K562 (cell line): ENCODE results near the gene CSAG2. TPM values are rescaled to one million over a fixed set of nuclear protein-coding genes. Genes with fewer than 3 reads are reported as not detected.
A peak's percentile ranks its signal among the peaks of the same experiment; 100 is the strongest.
"Not testable (repeated sequence)": the region's sequence is repeated elsewhere in the genome, so short reads cannot be mapped to it uniquely, and the experiment has no call there.

Experiments
- ATAC-seq: fragments of 200-7000 bp; cut with Tn5 transposase; 3 replicates; pipeline ENCODE4 v1.9.1; 2020; ENCODE audit warnings: moderate library complexity
- Bru-seq: library from RNA; stranded (reverse); fragments of 400-500 nt; gene quantifications from one replicate; lab custom pipeline; 2021; lab: Mats Ljungman, UMichigan
- BruChase-seq, 2 experiments: library from RNA; stranded (reverse); fragments of 400-500 nt; gene quantifications; one replicate each; lab custom pipeline; 2021; lab: Mats Ljungman, UMichigan
- BruUV-seq: library from RNA; stranded (reverse); fragments of 400-500 nt; replicated peaks from 2 replicates; lab custom pipeline; 2021; lab: Mats Ljungman, UMichigan
- CTCF ChIA-PET: fragments of 300-600 bp; formaldehyde crosslinking; extraction: SDS; loops from one replicate; lab custom pipeline; 2021; ENCODE audit warnings: low intra/inter-chr PET ratio; lab: Yijun Ruan, JAX
- POLR2A ChIA-PET: fragments of 300-600, 350-650 bp; sonication (Branson Sonifier 250); formaldehyde crosslinking; extraction: SDS; loops from one replicate; lab custom pipeline; 2021; ENCODE audit warnings: antibody characterized with exemption, inconsistent platforms; lab: Yijun Ruan, JAX
- DNase-seq, 4 experiments: peaks; one replicate each; pipeline versions ENCODE4 v3.0.0 to v3.0.0-alpha.2; 2011 to 2018; ENCODE audit warnings: low spot score in 3 of 4, mixed read lengths in 3 of 4; ENCODE audit errors: extremely low read depth in 1 of 4
- FAIRE-seq: peaks from 2 replicates; lab custom pipeline; 2011; peaks lifted over from hg19 to GRCh38; lab: Jason Lieb, UNC
- H2AFZ ChIP-seq: 2 replicates; pipeline ENCODE4 v1.6.0; 2011; ENCODE audit warnings: low read depth, low read length, control low read depth, inconsistent platforms
- H3K27ac ChIP-seq: fragments of 200-600 bp; 3 replicates; pipeline ENCODE4 v1.8.0; 2011; ENCODE audit warnings: low read depth, mild to moderate bottlenecking, control low read depth, inconsistent platforms, low read length, moderate library complexity, mixed read lengths; ENCODE audit errors: extremely low read depth
- H3K27me3 ChIP-seq, 2 experiments: fragments of 300-600 bp in 1 of 2; 2 replicates in 1 of 2; 3 replicates in 1 of 2; pipeline versions ENCODE4 v1.6.0 to v1.8.0; 2011; ENCODE audit warnings: inconsistent platforms in 2 of 2, low read length in 2 of 2, mild to moderate bottlenecking in 1 of 2, mixed read lengths in 1 of 2, moderate library complexity in 1 of 2; ENCODE audit not compliant: control insufficient read depth in 2 of 2, insufficient read depth in 2 of 2
- H3K36me3 ChIP-seq: fragments of 300-600 bp; 3 replicates; pipeline ENCODE4 v1.8.0; 2011; ENCODE audit warnings: mild to moderate bottlenecking, low read length, inconsistent platforms; ENCODE audit not compliant: control insufficient read depth, insufficient read depth
- H3K4me1 ChIP-seq, 2 experiments: fragments of 200-600 bp in 1 of 2; replicated peaks in 1 of 2; 2 replicates in 1 of 2; 3 replicates in 1 of 2; pipeline versions ENCODE4 v1.5.1 to v1.8.0; 2011; ENCODE audit warnings: inconsistent platforms in 2 of 2, low read length in 2 of 2, mild to moderate bottlenecking in 1 of 2, mixed read lengths in 1 of 2, moderate library complexity in 1 of 2; ENCODE audit not compliant: control insufficient read depth in 2 of 2, insufficient read depth in 2 of 2
- H3K4me2 ChIP-seq: 2 replicates; pipeline ENCODE4 v1.6.1; 2011; ENCODE audit warnings: low read length, control low read depth, inconsistent platforms, mixed read lengths; ENCODE audit not compliant: insufficient read depth
- H3K4me3 ChIP-seq: fragments of 200-600 bp; sonication (generic), shearing (Covaris generic); 2 replicates; pipeline ENCODE4 v1.5.1; 2016; ENCODE audit warnings: control low read depth, inconsistent platforms
- H3K79me2 ChIP-seq: fragments of 200-600 bp; 3 replicates; pipeline ENCODE4 v1.8.0; 2011; ENCODE audit warnings: low read length, inconsistent platforms; ENCODE audit not compliant: control insufficient read depth, insufficient read depth
- H3K9ac ChIP-seq, 2 experiments: 2 replicates each; pipeline versions ENCODE4 v1.6.0 to v1.6.1; 2011; ENCODE audit warnings: low read depth in 2 of 2, low read length in 2 of 2, control low read depth in 1 of 2, inconsistent platforms in 1 of 2, mild to moderate bottlenecking in 1 of 2, mixed read lengths in 1 of 2; ENCODE audit not compliant: insufficient read depth in 1 of 2
- H3K9me1 ChIP-seq: one replicate; pipeline ENCODE4 v1.6.0; 2011; ENCODE audit warnings: inconsistent platforms, mild to moderate bottlenecking, low read length, moderate library complexity; ENCODE audit not compliant: control insufficient read depth, insufficient read depth
- H3K9me3 ChIP-seq: replicated peaks from 2 replicates; pipeline ENCODE4 v1.5.1; 2011; ENCODE audit warnings: low read depth, low read length, inconsistent platforms; ENCODE audit not compliant: control insufficient read depth, insufficient read depth
- H4K20me1 ChIP-seq: replicated peaks from 2 replicates; pipeline ENCODE4 v1.6.1; 2011; ENCODE audit warnings: low read length, inconsistent platforms, mixed read lengths; ENCODE audit not compliant: control insufficient read depth, insufficient read depth
- WGBS: fragments of 100-300 bp; shearing (Covaris generic); methylation state at CpG from one replicate; pipeline ENCODE4 v1.1.6; 2016; ENCODE audit warnings: low coverage, mixed read lengths; ENCODE audit not compliant: insufficient coverage; ENCODE audit errors: missing lambda C conversion rate; 5-methylcytosine and 5-hydroxymethylcytosine counted together
- in situ Hi-C: fragments of 300-500 bp; cut with MboI; formaldehyde crosslinking; loops from 4 replicates; pipeline ENCODE4 v1.15.0; 2018; ENCODE audit warnings: inconsistent platforms, mixed read lengths
- intact Hi-C: fragments of 100-400 bp; cut with micrococcal nuclease; formaldehyde crosslinking; loops from 2 replicates; pipeline ENCODE4 v1.14.2; 2022
- long read RNA-seq, 3 experiments: library from polyadenylated mRNA in 2 of 3; library from RNA in 1 of 3; unstranded in 2 of 3; stranded (forward) in 1 of 3; transcript quantifications; one replicate each; pipeline ENCODE4 v2.0.0, GENCODE V29; 2019 to 2022
- polyA minus RNA-seq, 3 experiments: library from RNA; depleted of rRNA, polyadenylated mRNA; stranded (reverse); fragments of >200 nt; gene quantifications; 2 replicates each; pipeline ENCODE4 v1.2.3, GENCODE V29; 2011
- polyA plus RNA-seq, 8 experiments: library from polyadenylated mRNA; depleted of rRNA in 4 of 8; stranded (reverse) in 5 of 8; unstranded in 3 of 8; fragments of >200 nt; fragmentation: Nextera tagmentation in 2 of 8; fragmentation: Illumina TruSeq in 1 of 8; extraction: Ambion mirVana in 2 of 8; extraction: Trizol in 1 of 8; gene quantifications; 2 replicates each; pipeline versions ENCODE4 v1.2.1 to v1.2.3, GENCODE V29; 2011 to 2014; ENCODE audit warnings: inconsistent platforms in 1 of 8, missing spikeins in 1 of 8
- total RNA-seq, 7 experiments: library from RNA; depleted of rRNA in 6 of 7; stranded (reverse); fragments of >200 nt in 6 of 7; fragmentation: Illumina TruSeq in 2 of 7; extraction: Trizol in 2 of 7; gene quantifications; 2 replicates each; pipeline versions ENCODE4 v1.2.1 to v1.2.3, GENCODE V29; 2011 to 2021; ENCODE audit warnings: low replicate concordance in 1 of 7

CSAG2 gene
- 2.5 and 3.3 TPM in 2 replicates for total RNA-seq (2011; cell fraction: chromatin; rRNA removed; ENCODE audit: low replicate concordance)
- total RNA-seq (2011; cell fraction: nucleolus; rRNA removed), result 2.0 and 2.5 TPM in 2 replicates
- 3.5 TPM in 1 of 2 replicates, not detected in the other for total RNA-seq (2011; cell fraction: nucleoplasm; rRNA removed)
- total RNA-seq (2014; rRNA removed), result not detected in 2 replicates
- not detected in 2 replicates for total RNA-seq (2014; rRNA removed; fragmentation: Illumina TruSeq; extraction: Trizol)
- 0.29 TPM in 1 of 2 replicates, not detected in the other for total RNA-seq (2015; rRNA removed; fragmentation: Illumina TruSeq; extraction: Trizol)
- total RNA-seq (2021), result not detected in 2 replicates
- polyA plus RNA-seq (2011; rRNA removed), result 0.25 and 0.88 TPM in 2 replicates
- not detected in 2 replicates for polyA plus RNA-seq (2011; cell fraction: cytosol; rRNA removed)
- polyA plus RNA-seq (2011; cell fraction: nucleus; rRNA removed), result 7.2 and 7.7 TPM in 2 replicates
- polyA plus RNA-seq (2012), result 0.79 and 1.1 TPM in 2 replicates
- 0.18 TPM in 1 of 2 replicates, not detected in the other for polyA plus RNA-seq (2014; fragmentation: Illumina TruSeq; extraction: Trizol)
- polyA plus RNA-seq (2014; fragmentation: Nextera tagmentation; extraction: Ambion mirVana), result under 1 TPM in 1 of 2 experiments, not detected in 1; 0.38 TPM
- 0.12 TPM in 1 of 2 replicates, not detected in the other for polyA plus RNA-seq (2014; rRNA removed)
- polyA minus RNA-seq (2011; rRNA and poly(A)+ RNA removed), result 1.4 TPM in 1 of 2 replicates, not detected in the other
- polyA minus RNA-seq (2011; cell fraction: cytosol; rRNA and poly(A)+ RNA removed), result not detected in 2 replicates
- polyA minus RNA-seq (2011; cell fraction: nucleus; rRNA and poly(A)+ RNA removed), result 0.67 and 0.89 TPM in 2 replicates
- percentile 23 among the genes with signal in this experiment for Bru-seq, nascent RNA
- BruChase-seq, experiment 1, labeled RNA remaining after a 2-hour chase, result percentile 13 among the genes with signal in this experiment
- percentile 20 among the genes with signal in this experiment for BruChase-seq, experiment 2, labeled RNA remaining after a 6-hour chase
- long read RNA-seq, experiment 1, partial matches to known transcripts, result 0 of 4 reads
- long read RNA-seq, experiment 1, other reads (novel, unspliced or antisense), result 3 of 4 reads
- long read RNA-seq, experiment 2, partial matches to known transcripts, result 0 of 2 reads
- long read RNA-seq, experiment 2, other reads (novel, unspliced or antisense), result 2 of 2 reads
- long read RNA-seq, experiment 3, partial matches to known transcripts, result 0 of 2 reads
- long read RNA-seq, experiment 3, other reads (novel, unspliced or antisense), result 2 of 2 reads

GRCh38 chrX:152709173-152709572 is at the start of gene CSAG2:
TSS of gene CSAG2 (minus strand) at chrX:152709273. CDS start at chrX:152709112, 161 bp downstream.
- DNase-seq, H3K27ac ChIP-seq, H3K9ac ChIP-seq, CTCF ChIA-PET, H3K36me3 ChIP-seq, ATAC-seq, H3K4me3 ChIP-seq, H3K9me3 ChIP-seq, in situ Hi-C loops, POLR2A ChIA-PET, H3K4me1 ChIP-seq, H3K79me2 ChIP-seq, H3K27me3 ChIP-seq, intact Hi-C loops, H4K20me1 ChIP-seq, H2AFZ ChIP-seq, BruUV-seq, FAIRE-seq, H3K4me2 ChIP-seq, H3K9me1 ChIP-seq: not testable (repeated sequence)
- no CpG with 5 or more reads among the region's 2 CpGs for WGBS

- H4K20me1 ChIP-seq, POLR2A ChIA-PET, H3K79me2 ChIP-seq, H3K36me3 ChIP-seq, H3K4me3 ChIP-seq, BruUV-seq, in situ Hi-C loops, H3K27ac ChIP-seq, CTCF ChIA-PET, intact Hi-C loops, H3K4me2 ChIP-seq, H3K4me1 ChIP-seq, H3K27me3 ChIP-seq, H3K9me3 ChIP-seq, H3K9me1 ChIP-seq, H2AFZ ChIP-seq, H3K9ac ChIP-seq, DNase-seq: not testable (repeated sequence)
- ATAC-seq (peak; percentile 40; the same call in 2 of the 3 replicates), FAIRE-seq (peak; percentile 40)
- no CpG with 5 or more reads among the region's 5 CpGs for WGBS
Measured at GRCh38 chrX:152754871-152755270, 45.8 kb upstream of the CSAG2 start.

GRCh38 chrX:152753686-152754650 is 44.9 kb upstream of the CSAG2 start, which contains the start of gene MAGEA2:
TSS of gene MAGEA2 (minus strand) at chrX:152753842. CDS start at chrX:152751363, 2,479 bp downstream.
- H3K9ac ChIP-seq, FAIRE-seq, H3K79me2 ChIP-seq, H3K4me1 ChIP-seq, H3K4me2 ChIP-seq, H3K9me3 ChIP-seq, BruUV-seq, CTCF ChIA-PET, H3K4me3 ChIP-seq, intact Hi-C loops, H3K27me3 ChIP-seq, POLR2A ChIA-PET, H2AFZ ChIP-seq, DNase-seq, H3K36me3 ChIP-seq, H3K27ac ChIP-seq, H4K20me1 ChIP-seq, in situ Hi-C loops, H3K9me1 ChIP-seq: not testable (repeated sequence)
- ATAC-seq, result peak; percentile 87
- no CpG with 5 or more reads among the region's 35 CpGs for WGBS
